OCI-LY1 (cell line): Measurements from ENCODE around the gene SGMS2.

ENCODE experiments used
- H2AFZ ChIP-seq: fragments of 200-600 bp; sonication (generic), shearing (Covaris generic); 2 replicates; pipeline ENCODE4 v1.6.0; 2014; ENCODE audit warnings: antibody characterized with exemption, mild to moderate bottlenecking, low read length
- H3F3A ChIP-seq: fragments of 200-600 bp; sonication (generic), shearing (Covaris generic); 2 replicates; pipeline ENCODE4 v1.6.0; 2014; ENCODE audit warnings: mild to moderate bottlenecking, antibody characterized with exemption, low read length, moderate library complexity; ENCODE audit not compliant: insufficient read depth
- H3K27ac ChIP-seq: fragments of 200-600 bp; sonication (generic); 2 replicates; pipeline ENCODE4 v1.5.1; 2014; ENCODE audit warnings: low read length, mixed run types, mild to moderate bottlenecking, low read depth; ENCODE audit not compliant: poor library complexity, severe bottlenecking
- H3K27me3 ChIP-seq: fragments of 200-600 bp; sonication (generic); 2 replicates; pipeline ENCODE4 v1.6.0; 2014; ENCODE audit warnings: antibody characterized with exemption, mild to moderate bottlenecking, low read length, moderate library complexity; ENCODE audit not compliant: insufficient read depth
- H3K36me3 ChIP-seq: fragments of 200-600 bp; sonication (generic); 2 replicates; pipeline ENCODE4 v1.6.1; 2014; ENCODE audit warnings: mild to moderate bottlenecking, antibody characterized with exemption, low read length, moderate library complexity, mixed read lengths; ENCODE audit not compliant: insufficient read depth
- H3K4me1 ChIP-seq: fragments of 200-600 bp; sonication (generic); 2 replicates; pipeline ENCODE4 v1.5.1; 2014; ENCODE audit warnings: mild to moderate bottlenecking, low read length, moderate library complexity; ENCODE audit not compliant: insufficient read depth, severe bottlenecking
- H3K4me2 ChIP-seq: fragments of 200-600 bp; sonication (generic), shearing (Covaris generic); 2 replicates; pipeline ENCODE4 v1.6.1; 2014; ENCODE audit warnings: low read length
- H3K4me3 ChIP-seq: fragments of 200-600 bp; sonication (generic); 2 replicates; pipeline ENCODE4 v1.5.1; 2014; ENCODE audit warnings: low read length, low read depth, mild to moderate bottlenecking, mixed read lengths; ENCODE audit not compliant: poor library complexity, severe bottlenecking
- H3K79me2 ChIP-seq: fragments of 200-600 bp; shearing (Covaris generic); 2 replicates; pipeline ENCODE4 v1.6.1; 2016; ENCODE audit warnings: mixed run types, low read length, mixed read lengths; ENCODE audit not compliant: insufficient read depth
- H3K9ac ChIP-seq: fragments of 200-600 bp; sonication (generic), shearing (Covaris generic); 2 replicates; pipeline ENCODE4 v1.6.1; 2014; ENCODE audit warnings: mild to moderate bottlenecking, low read length, mixed read lengths
- H3K9me2 ChIP-seq: fragments of 200-600 bp; sonication (generic), shearing (Covaris generic); 2 replicates; pipeline ENCODE4 v1.6.1; 2014; ENCODE audit warnings: low read depth, mild to moderate bottlenecking, low read length, mixed read lengths
- H3K9me3 ChIP-seq: fragments of 200-600 bp; shearing (Covaris generic); 2 replicates; pipeline ENCODE4 v1.6.1; 2014; ENCODE audit warnings: low read length, mixed read lengths
- H4K20me1 ChIP-seq: fragments of 200-600 bp; sonication (generic), shearing (Covaris generic); 2 replicates; pipeline ENCODE4 v1.6.0; 2016; ENCODE audit warnings: mild to moderate bottlenecking, low read length; ENCODE audit not compliant: insufficient read depth
- EZH2 ChIP-seq: fragments of 200-600 bp; sonication (generic), shearing (Covaris generic); IDR thresholded peaks from 2 replicates; pipeline ENCODE4 v1.8.0; 2017; ENCODE audit warnings: borderline replicate concordance, mixed run types, mild to moderate bottlenecking, antibody characterized with exemption, low read length, moderate library complexity, mixed read lengths
- TF ChIP-seq, protein P1 (sequence below): fragments of 200-600 bp; sonication (generic), shearing (Covaris generic); IDR thresholded peaks from 2 replicates; pipeline ENCODE4 v1.5.1; 2017; ENCODE audit warnings: mild to moderate bottlenecking, antibody characterized with exemption, low read length, moderate library complexity, mixed read lengths

The SGMS2 gene

DNA sequence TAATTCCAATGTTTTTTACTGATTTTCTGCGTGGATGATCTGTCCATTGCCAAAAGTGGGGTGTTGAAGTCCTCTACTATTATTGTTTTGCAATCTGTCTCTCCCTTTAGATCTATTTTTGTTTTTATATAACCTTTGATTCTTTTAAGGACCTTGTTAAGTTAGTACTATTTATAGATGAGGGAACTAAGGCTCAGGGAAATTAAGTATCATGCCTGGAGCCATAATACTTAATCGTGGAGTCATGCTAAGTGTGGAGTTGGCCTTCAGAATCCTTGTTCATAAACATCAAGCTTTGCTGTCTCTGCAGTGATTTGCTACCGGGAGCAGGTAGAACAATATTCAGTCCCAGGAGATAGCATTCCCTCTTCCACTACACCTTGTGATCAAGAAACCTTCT is 31.0 kb downstream of the SGMS2 start:
- no peak overlapping the region for H2AFZ ChIP-seq
- H3K4me2 ChIP-seq, result no peak overlapping the region
- no peak overlapping the region for H3K4me3 ChIP-seq
- no peaks in the 10 kb centered on the region for H3K36me3 ChIP-seq
- no peaks in the 10 kb centered on the region for H3F3A ChIP-seq
- H3K4me1 ChIP-seq, result no peaks in the 10 kb centered on the region
- no peaks in the 10 kb centered on the region for H3K9me3 ChIP-seq
- no peaks in the 10 kb centered on the region for H3K79me2 ChIP-seq
- H4K20me1 ChIP-seq, result no peaks in the 10 kb centered on the region
- TF ChIP-seq, protein P1, sequence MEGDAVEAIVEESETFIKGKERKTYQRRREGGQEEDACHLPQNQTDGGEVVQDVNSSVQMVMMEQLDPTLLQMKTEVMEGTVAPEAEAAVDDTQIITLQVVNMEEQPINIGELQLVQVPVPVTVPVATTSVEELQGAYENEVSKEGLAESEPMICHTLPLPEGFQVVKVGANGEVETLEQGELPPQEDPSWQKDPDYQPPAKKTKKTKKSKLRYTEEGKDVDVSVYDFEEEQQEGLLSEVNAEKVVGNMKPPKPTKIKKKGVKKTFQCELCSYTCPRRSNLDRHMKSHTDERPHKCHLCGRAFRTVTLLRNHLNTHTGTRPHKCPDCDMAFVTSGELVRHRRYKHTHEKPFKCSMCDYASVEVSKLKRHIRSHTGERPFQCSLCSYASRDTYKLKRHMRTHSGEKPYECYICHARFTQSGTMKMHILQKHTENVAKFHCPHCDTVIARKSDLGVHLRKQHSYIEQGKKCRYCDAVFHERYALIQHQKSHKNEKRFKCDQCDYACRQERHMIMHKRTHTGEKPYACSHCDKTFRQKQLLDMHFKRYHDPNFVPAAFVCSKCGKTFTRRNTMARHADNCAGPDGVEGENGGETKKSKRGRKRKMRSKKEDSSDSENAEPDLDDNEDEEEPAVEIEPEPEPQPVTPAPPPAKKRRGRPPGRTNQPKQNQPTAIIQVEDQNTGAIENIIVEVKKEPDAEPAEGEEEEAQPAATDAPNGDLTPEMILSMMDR, result no peak
- TF ChIP-seq EZH2, result no peak
- no peak overlapping the region for H3K27ac ChIP-seq
- H3K9me2 ChIP-seq, result no peaks in the 10 kb centered on the region
- no peak overlapping the region for H3K9ac ChIP-seq
- H3K27me3 ChIP-seq, result no peaks in the 10 kb centered on the region

DNA sequence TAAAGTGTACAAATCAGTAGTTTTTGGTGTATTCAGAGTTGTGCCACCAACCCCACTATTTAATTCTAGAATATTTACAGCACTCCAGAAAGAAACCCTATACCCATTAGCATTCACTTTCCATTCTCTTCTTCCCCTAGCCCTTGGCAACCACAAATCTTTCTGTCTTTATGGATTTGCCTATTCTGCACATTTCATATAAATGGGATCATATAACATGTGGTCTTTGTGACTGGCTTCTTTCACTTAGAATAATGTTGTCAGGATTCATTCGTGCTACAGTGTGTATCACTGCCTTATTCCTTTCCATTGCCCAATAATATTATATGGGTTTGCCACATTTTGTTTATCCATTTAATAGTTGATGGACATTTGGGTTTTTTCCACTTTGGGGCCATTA is 32.2 kb downstream of the SGMS2 start:
- H3K79me2 ChIP-seq, result no peaks in the 10 kb centered on the region
- TF ChIP-seq EZH2, result no peak
- TF ChIP-seq, protein P1, result no peak
- H3K27me3 ChIP-seq, result no peaks in the 10 kb centered on the region

DNA sequence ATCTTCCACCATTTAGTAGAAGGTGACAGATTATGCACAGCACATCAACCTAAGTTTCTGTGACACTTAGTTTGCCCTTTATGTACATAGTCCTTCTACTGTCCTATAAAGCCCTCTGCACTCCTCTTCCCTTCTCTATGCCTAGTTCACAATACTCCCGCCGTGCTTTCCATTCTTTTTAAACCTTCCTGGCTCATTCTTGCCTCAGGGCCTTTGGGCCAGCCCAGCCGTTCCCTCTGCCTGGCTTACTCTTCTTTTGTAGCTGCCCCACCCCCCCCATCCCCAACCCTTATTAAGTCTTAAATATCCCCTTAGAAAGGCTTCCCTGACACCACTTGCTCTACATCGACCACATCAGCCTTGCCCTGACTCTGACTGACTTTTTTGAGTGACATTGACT is 33.0 kb downstream of the SGMS2 start:
- no peaks in the 10 kb centered on the region for H3K9me2 ChIP-seq

More for the DNA sequence above, 32.2 kb downstream of the SGMS2 start:
- H3K9ac ChIP-seq, result no peak overlapping the region
- no peak overlapping the region for H3K4me3 ChIP-seq
- H3K4me1 ChIP-seq, result no peaks in the 10 kb centered on the region
- no peaks in the 10 kb centered on the region for H3K36me3 ChIP-seq
- H4K20me1 ChIP-seq, result no peaks in the 10 kb centered on the region
- H2AFZ ChIP-seq, result no peak overlapping the region
- H3K9me2 ChIP-seq, result no peaks in the 10 kb centered on the region
- no peak overlapping the region for H3K27ac ChIP-seq
- H3F3A ChIP-seq, result no peaks in the 10 kb centered on the region
- no peaks in the 10 kb centered on the region for H3K9me3 ChIP-seq
- H3K4me2 ChIP-seq, result no peak overlapping the region

More for the DNA sequence above, 33.0 kb downstream of the SGMS2 start:
- TF ChIP-seq EZH2, result no peak
- TF ChIP-seq, protein P1, result no peak
- Histone ChIP-seq H3K4me1 (no peaks in the 10 kb centered on the region), H2AFZ (no peak overlapping the region), H4K20me1 (no peaks in the 10 kb centered on the region), H3K27ac (no peak overlapping the region), H3K4me2 (no peak overlapping the region), H3K9me3 (no peaks in the 10 kb centered on the region), H3K27me3 (no peaks in the 10 kb centered on the region), H3K36me3 (no peaks in the 10 kb centered on the region), H3F3A (no peaks in the 10 kb centered on the region), H3K4me3 (no peak overlapping the region), H3K9ac (no peak overlapping the region), H3K79me2 (no peaks in the 10 kb centered on the region)
